GDM1 (cell line): ENCODE results near the gene CES2.
"Not testable (repeated sequence)": the region's sequence is repeated elsewhere in the genome, so short reads cannot be mapped to it uniquely, and the experiment has no call there.

Source experiments
- DNase-seq: peaks from one replicate; lab custom pipeline; 2025; lab: John Stamatoyannopoulos, UW

Gene CES2

DNA sequence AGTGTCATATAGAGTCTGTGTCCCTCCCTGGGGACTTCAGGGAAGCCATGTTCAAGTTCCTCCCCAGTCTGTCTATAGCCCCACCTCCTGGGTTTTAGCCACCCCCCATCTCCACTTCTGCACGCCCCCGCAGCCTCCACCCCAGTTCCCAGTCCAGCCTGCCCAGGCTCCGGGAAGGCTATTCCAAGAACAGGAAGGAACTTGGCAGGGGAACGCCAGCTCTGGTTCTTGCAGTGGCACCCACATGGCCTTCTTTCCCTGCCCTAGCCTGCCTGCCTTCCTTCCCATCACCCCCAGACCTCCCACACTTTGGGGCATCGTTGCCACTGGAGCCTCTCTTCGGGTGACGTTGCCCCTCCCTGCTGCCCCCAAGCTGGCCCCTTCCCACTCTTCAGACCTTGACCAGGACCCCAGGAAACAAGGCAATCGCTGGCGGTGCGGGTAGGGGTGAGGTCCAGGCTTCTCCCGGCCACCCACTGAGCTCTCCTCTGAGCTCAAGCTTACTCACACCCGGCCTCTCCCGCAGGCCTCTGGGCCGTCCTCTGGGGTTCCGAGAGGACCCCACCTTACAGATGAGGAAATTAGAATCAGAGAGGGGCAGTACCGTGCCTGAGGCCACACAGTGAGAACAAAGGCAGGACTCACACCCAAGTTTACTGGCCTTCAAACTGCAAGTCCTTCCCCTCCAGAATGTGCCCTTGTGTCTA lies 43.8 kb downstream of the CES2 start:
- DNase-seq, result no peak

DNA sequence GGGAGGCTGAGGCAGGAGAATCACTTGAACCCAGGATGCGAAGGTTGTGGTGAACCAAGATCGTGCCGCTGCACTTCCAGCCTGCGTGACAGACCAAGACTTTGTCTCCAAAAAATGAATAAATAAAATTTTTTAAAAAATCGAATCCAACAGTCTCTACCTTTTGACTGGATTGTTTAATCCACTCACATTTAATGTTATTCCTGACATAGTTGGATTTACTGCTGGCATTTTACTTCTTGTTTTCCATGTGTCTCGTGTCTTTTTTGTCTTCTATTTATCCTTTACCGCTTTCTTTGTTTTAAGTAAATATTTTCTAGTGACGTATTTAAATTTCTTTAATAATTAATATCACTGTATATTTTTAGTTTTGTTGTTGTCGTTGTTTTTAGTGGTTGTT lies 47.7 kb downstream of the CES2 start:
- DNase-seq, result no peak

DNA sequence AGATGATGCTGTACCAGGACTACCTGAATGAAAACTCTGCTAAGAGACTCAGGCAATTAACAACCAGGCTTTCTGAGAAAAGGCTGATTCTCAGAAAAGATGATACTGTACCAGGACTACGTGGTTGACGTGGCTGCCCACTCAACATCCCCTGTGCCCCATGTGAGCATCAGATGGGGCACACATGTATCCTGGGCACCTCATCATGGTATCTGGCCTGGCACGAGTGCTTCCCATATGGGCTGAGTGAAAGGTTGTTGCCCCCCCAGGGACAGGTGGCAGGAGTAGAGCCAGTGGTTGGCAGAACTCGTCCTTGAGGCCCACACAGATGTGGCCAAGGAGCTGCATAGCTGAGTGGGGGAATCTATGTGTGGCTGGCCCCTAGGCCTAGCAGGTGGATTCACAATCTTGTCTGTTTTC lies 49.6 kb downstream of the CES2 start:
- no peak for DNase-seq

DNA sequence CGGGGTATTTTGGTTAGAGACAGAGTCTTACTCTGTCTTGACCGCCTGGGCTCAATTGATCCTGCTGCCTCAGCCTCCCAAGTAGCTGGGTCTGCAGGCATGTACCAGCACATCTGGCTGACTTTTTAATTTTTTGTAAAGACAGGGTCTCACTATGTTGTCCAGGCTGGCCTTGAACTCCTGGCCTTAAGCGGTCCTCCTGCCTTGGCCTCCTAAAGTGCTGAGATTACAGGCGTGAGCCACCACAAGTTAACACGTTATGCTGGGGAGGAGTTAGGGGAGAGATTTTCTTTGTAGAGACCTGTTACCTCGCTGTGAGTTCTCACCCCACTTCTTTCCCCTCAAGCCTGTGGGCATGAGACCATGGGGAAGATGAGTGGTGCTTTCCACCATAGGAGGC lies 51.2 kb downstream of the CES2 start:
- no peak for DNase-seq

DNA sequence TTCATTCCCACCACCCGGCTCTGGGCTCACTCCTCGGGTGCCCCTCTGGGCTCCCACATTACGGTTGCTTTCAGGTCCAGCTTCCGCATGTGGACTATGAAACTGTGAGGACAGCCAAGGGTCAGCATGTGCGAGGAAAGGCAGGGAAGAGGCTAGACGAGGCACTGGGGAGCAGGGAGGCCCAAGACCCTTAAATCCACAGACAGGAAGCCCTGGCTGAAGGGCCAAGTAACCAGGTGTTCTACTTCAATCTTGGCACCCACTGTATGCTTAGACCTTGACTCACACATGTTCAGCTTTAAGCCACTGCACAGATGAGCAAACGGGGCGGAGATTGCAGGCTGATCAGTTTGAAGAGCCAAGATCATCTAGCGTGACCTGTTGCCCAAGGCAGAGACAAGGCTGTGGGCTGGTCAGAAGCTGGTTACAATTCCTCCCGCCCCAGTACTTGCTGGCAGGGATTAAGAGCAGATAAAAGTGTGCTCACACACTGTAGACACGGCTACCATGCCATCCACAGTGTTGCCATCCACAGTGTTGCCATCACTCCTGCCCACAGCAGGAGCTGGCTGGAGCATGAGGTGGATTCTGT lies 53.0 kb downstream of the CES2 start, which contains the start of gene CES4A:
CES4A (plus strand) TSS at position 393 of the 592 bp plus-strand sequence; CDS start at position 577, 184 bp downstream.
- no peak for DNase-seq

DNA sequence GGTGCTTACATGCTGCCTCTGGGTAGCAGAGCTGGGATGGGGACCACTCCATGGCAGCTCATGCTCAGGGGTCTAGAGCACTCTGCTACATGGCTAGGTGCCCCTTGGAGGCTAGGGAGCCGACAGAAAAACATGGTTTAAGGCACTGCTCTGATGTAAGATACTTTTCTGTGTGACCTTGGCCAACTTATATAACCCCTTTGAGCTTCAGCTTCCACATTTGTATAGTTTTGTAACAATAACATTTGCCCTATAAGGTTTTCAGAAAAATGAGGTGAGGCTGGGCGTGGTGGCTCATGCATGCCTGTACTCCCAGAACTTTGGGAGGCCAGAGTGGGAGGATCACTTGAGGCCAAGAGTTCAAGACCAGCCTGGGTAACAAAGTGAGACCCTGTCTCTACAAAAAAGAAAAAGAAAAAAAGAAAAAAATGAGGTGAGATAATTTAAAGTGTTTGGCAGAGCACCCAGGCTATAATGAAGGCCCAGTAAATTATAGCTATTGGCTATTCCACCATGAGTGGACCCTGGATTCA lies 56.3 kb downstream of the CES2 start:
- no peak for DNase-seq

DNA sequence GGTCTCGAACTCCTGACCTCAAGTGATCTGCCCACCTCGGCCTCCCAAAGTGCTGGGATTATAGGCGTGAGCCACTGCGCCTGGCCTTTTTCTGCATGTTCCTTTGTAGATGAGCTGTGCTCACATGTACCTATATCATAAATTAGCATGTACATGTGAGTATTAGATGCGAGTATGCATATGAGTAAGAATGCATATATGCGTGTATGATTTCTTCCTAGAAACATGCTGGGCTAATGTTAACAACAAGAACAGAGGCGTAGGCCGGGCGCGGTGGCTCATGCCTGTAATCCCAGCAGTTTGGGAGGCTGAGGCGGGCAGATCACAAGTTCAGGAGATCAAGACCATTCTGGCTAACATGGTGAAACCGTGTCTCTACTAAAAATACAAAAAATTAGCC lies 58.2 kb downstream of the CES2 start:
- not testable (repeated sequence) for DNase-seq
